GM20000 (cell line): ENCODE data around the gene SCTR.

Source experiments
- DNase-seq: peaks from one replicate; pipeline ENCODE4 v3.0.0; 2012; ENCODE audit warnings: low spot score
- TF ChIP-seq, protein P1 (sequence below): IDR thresholded peaks from 2 replicates; pipeline ENCODE4 v1.5.1; 2012; ENCODE audit warnings: mild to moderate bottlenecking, control low read depth; ENCODE audit errors: extremely low read depth, missing control alignments

Gene SCTR

GRCh38 chr2:119453972-119454593 lies 70.2 kb downstream of the SCTR start:
- DNase-seq, result no peak
- TF ChIP-seq, protein P1, sequence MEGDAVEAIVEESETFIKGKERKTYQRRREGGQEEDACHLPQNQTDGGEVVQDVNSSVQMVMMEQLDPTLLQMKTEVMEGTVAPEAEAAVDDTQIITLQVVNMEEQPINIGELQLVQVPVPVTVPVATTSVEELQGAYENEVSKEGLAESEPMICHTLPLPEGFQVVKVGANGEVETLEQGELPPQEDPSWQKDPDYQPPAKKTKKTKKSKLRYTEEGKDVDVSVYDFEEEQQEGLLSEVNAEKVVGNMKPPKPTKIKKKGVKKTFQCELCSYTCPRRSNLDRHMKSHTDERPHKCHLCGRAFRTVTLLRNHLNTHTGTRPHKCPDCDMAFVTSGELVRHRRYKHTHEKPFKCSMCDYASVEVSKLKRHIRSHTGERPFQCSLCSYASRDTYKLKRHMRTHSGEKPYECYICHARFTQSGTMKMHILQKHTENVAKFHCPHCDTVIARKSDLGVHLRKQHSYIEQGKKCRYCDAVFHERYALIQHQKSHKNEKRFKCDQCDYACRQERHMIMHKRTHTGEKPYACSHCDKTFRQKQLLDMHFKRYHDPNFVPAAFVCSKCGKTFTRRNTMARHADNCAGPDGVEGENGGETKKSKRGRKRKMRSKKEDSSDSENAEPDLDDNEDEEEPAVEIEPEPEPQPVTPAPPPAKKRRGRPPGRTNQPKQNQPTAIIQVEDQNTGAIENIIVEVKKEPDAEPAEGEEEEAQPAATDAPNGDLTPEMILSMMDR, result no peak

DNA sequence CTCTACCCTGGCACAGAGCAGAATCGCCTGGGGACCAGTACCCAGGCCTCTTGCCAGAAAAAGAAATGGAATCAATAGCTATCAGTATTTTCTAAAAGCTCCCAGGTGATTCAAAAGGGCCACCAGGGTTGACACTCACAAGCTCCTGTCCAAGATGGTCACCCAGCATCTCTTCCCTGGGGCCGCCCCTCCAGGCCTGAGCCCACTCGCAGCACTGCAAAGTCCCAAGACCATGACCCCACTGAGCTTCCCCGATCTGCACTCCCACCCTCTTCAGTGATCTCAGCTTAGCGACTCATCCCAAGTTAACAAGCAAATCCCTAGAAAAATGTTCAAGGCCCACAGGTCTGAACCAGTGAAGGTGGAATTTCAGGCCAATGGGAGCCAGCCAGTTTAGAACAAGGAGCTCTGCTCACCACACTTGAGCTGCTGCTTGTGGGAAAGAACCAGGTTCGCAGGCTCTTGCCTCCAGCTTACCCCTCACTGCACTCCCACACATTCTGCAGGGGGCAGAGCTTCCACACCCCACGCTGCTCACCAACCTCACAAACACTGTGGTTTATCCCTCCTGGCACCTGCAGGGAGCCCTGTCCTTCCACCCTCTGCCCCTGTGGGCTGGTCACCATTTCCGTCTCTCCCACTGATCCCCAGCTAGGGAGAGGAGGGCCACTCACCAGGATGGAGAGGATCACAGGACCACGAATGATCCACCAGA lies 72.8 kb downstream of the SCTR start:
- TF ChIP-seq, protein P1, result no peak

GRCh38 chr2:119449521-119449920 lies 74.8 kb downstream of the SCTR start:
- DNase-seq, result no peak
- TF ChIP-seq, protein P1, result no peak

More for the DNA sequence above, 72.8 kb downstream of the SCTR start:
- no peak for DNase-seq

DNA sequence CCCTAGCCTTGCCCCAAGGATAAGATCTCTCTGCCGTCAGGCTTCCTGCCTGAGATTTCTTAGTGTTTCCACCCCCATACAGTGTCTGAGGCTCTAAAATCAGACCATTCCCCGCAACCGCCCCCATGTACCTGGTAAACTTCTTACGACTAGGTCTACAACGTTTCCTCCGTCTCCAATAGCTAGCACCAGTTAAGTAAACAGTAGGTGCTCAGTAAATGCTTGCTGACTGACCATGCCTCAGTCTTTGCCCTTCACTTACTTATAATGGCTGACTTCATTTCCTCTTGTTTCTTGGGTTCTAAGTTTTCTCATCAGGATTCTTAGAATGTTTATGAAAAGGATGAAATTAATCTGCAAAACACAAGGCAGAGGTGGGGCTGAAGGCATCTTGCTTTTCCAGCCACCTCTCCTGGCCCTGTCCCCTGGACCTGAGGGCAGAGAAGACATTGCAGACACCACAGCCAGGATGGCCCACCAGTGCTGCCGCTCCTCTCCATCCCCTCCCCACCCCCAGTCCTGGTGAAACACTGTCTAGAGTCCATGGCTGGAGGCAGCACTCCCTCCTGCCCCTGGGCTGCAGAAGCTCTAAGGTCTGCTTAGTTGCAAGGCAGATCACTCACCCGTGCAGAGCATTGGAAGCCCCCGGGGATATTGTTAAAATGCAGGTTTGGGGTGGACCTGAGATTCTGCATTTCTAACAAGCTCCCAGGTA lies 75.7 kb downstream of the SCTR start:
- no peak for DNase-seq
- TF ChIP-seq, protein P1, result no peak

- TF ChIP-seq, protein P1, result no peak
- DNase-seq, result no peak
Observed at GRCh38 chr2:119446037-119446436, 78.2 kb downstream of the SCTR start.

DNA sequence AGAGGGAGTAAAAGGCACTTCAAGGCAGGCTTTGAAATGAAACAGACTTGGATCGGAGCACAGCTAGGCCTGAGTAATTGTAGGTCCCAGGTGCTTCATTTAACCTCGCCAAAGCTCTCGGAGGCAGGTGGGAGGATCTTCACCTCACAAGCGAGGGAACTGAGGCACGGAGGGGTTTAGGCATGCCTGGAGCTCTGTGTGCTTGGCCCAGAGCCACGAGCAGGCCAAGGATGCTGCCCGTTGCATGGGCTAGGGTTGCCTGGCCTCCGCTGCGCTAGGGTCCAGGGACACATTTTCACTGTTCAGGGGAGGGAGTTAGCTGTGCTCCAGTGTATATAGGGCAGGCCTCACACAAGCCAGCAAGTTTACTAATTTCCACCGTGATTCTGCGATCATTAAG lies 81.4 kb downstream of the SCTR start:
- TF ChIP-seq, protein P1, result no peak
- no peak for DNase-seq

GRCh38 chr2:119442226-119442619 lies 82.1 kb downstream of the SCTR start:
- DNase-seq, result no peak
- TF ChIP-seq, protein P1, result no peak
